DMS53 treated with DMSO at 0.1 percent for 48 hours (cell line): Measurements from ENCODE around the gene NEURL2.
"Not testable (repeated sequence)": the region's sequence is repeated elsewhere in the genome, so short reads cannot be mapped to it uniquely, and the experiment has no call there.

Source experiments
- DNase-seq: peaks from one replicate; lab custom pipeline; 2025; ENCODE audit not compliant: unreplicated experiment; lab: John Stamatoyannopoulos, UW

NEURL2 gene, protein sequence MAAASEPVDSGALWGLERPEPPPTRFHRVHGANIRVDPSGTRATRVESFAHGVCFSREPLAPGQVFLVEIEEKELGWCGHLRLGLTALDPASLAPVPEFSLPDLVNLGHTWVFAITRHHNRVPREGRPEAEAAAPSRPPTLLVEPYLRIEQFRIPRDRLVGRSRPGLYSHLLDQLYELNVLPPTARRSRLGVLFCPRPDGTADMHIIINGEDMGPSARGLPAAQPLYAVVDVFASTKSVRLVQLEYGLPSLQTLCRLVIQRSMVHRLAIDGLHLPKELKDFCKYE

DNA sequence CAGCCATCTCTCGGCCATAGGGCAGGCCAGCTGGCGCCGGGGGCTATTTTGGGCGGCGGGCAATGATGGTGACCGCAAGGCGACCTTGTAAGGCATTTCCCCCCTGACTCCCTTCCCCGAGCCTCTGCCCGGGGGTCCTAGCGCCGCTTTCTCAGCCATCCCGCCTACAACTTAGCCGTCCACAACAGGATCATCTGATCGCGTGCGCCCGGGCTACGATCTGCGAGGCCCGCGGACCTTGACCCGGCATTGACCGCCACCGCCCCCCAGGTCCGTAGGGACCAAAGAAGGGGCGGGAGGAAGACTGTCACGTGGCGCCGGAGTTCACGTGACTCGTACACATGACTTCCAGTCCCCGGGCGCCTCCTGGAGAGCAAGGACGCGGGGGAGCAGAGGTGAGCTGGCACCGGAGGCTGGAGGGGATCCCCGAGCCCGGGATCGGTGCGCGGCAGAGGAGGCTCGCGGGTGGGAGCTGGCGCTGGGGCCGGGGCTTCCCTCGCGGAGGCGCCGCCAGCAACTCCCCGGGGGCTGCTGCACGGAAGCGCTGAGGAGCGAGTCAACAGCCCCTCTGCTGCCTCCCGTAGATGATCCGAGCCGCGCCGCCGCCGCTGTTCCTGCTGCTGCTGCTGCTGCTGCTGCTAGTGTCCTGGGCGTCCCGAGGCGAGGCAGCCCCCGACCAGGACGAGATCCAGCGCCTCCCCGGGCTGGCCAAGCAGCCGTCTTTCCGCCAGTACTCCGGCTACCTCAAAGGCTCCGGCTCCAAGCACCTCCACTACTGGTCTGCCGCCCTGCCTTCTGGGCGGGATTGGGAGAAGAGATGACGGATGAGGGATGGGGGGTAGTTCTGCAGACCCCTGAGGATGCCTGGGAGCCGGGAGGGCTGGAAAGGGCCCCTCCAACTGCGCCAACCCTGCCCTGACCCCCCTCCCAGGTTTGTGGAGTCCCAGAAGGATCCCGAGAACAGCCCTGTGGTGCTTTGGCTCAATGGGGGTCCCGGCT lies at the start of gene NEURL2, which contains the start of gene CTSA:
Gene NEURL2 (minus strand): TSS at position 224 of the 999 bp plus-strand sequence. CDS start 217 bp downstream, at position 7.
Gene CTSA (plus strand): TSS at position 351 of the 999 bp plus-strand sequence. CDS start 234 bp downstream, at position 585.
- DNase-seq = peak; percentile 79

DNA sequence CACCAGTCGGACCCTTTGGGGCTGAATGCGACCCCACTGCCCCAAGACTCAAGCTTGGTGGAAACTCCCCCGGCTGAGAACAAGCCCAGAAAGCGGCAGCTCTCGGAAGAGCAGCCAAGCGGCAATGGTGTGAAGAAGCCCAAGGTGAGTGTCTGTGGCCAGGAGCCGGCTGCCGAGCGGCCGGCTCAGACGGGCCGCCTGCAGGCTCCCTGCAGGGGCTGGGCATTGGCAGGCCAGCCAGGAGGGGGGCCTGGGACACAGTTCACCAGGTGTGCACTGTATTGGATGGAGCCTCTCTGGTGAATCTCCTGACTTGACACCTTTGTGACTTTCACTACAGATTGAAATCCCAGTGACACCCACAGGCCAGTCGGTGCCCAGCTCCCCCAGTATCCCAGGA lies 49.5 kb upstream of the NEURL2 start:
- no peak for DNase-seq

DNA sequence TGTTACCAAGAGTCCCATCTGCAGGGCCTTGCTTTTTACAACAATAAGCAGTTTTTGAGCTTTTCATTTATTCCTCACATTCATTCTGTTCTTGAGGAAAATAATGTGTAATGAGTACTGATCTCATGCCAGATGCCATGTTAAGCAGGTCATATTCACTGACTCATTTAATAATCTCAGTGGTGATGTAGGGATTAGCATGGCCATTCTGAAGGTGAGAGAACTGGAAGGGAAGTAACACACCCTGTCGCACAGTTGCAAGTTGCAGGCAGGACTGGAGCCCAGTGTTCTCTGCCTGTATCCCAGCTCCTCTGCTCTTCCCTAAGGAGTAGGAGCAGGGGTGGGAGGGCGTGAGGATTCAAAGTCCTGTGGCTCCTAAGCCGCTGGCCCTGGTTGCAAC lies 49.0 kb upstream of the NEURL2 start:
- DNase-seq = no peak

DNA sequence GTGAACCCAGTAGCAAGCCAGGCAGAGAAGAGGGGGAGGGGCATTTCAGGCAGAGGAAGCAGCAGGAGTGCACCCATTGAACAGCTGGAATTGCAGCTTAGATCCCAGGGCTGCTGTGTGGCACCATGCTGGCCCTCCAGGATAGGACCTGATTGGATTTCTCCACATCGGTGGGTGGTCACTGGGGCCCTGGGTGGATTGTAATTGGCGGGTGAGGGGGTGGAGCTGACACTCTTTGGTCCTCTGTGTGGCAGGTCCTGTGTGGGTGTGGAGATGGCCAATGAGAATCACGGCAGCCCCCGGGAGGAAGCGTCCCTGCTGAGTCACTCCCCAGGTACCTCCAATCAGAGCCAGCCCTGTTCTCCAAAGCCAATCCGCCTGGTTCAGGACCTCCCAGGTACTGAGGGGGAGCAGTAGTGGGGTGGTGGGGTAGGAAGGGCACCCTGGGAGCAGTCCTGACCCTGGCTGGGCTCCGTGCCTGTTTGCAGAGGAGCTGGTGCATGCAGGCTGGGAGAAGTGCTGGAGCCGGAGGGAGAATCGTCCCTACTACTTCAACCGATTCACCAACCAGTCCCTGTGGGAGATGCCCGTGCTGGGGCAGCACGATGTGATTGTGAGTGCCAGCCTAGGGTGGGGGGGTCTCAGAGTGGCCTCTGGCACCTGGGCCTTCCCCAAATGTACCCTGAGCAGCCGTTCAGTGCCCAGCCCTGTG lies 47.9 kb upstream of the NEURL2 start:
- DNase-seq = no peak

DNA sequence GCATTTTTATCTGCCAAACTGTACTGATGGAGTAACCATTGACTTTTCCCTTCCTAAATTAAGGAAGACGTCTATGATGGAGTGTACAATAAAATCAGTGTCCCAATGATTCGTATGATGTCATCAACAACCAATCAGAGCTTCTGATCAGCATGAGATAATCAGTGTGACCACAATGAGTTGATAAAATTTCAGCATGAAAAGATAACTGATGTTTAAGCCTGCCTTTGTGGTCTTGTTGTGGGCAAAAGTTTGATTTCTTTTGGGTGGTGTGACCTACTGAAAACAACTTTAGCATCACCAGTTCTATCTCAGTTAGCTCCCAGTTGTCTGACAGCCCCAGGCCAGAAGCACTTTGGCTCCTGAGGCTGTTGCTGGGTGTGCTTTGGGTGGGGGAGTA lies 46.8 kb upstream of the NEURL2 start:
- no peak for DNase-seq

DNA sequence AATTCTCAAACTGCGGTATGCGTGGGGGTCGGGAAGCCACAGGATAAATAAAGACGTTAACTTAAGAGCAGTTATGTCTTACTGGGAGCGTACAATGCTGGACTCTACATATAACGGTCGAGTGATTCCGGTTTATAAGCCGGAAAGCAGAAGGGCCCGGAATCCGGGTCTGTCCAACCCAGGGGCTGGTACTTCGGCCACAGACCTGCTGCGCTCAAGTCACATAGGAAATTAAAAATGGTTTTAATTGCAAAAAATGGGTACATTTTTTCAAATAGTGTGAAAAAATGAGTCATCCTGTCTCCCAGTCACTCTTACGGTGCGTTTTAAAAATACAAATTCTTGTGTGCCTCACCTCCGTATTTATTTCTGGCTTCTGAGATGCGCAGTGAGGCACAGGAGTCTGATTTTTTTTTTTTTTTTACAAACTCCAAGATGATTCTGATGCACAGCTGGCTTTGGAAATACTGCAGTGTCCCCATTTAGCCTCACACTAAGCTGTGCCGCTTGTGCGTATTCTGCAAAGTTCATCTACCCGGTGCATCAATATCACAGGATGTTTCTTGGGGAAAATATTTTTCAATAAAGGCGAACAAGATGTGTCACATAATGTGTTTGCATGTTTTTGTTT lies 44.5 kb upstream of the NEURL2 start:
- no peak for DNase-seq

DNA sequence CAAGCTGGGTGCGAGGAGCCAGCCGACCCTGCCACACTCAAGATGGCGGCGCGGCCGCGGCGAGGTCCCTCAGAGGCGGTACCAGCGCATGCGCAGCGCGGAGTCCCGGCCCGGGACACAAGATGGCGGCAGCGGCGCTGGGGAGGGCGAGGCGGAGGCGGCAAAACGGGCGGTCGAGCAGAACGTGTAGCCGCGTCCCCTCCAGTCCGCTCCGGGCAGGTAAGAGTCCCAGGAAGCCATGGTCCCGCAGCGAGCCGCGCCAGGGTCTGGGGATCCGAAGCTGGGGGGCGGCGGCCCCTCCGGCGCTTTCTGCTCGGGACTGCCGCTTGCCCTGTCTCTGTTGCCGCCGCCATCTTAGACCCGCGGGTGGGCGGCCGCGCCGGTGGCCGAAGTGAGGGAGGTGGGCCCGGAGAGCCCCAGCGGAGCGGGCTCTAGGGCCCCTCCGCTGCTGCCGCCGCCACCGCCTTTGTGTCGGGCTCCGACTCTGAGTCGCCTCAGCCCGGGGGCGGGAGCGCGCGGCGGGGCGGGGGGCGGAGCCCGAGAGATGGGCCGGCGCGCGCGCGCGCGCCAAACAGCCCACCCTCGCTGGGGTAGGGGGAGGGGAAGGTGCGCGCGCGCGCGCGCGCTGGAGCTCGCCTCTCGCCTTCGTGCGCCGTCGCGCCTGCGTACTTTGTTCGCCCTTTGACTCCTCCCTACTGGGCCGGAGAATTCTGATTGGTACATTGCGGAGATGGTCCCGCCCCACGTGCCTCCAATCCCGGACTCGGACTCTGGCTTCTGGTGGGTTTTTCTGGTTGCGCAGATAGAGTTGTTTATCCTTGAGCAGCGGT lies 43.8 kb upstream of the NEURL2 start, which contains the start of gene PCIF1:
Gene PCIF1 (plus strand): TSS at position 98 of the 830 bp plus-strand sequence. CDS start 4,317 bp downstream, outside the sequence.
- peak; percentile 96 for DNase-seq

DNA sequence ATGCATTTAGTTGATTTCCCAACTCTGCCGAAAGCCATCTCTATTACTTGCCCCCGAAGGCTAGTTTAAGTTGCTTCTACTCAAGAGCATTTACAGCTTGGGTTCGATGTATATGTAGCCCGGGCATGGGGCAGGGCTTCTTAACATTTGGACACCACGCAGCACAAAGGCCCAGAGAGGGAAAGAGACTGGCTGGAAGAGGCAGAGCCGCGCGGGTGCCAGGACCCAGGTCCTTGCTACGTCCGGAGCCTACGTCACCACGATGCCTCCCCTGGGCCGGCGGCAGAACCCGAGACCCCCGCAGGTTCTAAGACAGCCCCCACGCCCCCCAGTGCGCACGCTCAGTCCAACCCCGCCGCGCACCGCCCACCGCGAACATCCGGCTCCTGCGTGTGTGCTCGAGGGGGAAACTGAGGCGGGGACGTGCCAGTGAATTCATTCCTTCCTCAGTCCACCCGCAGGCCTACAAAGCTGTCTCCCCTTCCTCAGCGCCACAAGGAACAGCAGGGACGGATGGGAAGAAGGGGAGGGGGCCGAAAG lies 43.1 kb upstream of the NEURL2 start:
- peak; percentile 61 for DNase-seq

DNA sequence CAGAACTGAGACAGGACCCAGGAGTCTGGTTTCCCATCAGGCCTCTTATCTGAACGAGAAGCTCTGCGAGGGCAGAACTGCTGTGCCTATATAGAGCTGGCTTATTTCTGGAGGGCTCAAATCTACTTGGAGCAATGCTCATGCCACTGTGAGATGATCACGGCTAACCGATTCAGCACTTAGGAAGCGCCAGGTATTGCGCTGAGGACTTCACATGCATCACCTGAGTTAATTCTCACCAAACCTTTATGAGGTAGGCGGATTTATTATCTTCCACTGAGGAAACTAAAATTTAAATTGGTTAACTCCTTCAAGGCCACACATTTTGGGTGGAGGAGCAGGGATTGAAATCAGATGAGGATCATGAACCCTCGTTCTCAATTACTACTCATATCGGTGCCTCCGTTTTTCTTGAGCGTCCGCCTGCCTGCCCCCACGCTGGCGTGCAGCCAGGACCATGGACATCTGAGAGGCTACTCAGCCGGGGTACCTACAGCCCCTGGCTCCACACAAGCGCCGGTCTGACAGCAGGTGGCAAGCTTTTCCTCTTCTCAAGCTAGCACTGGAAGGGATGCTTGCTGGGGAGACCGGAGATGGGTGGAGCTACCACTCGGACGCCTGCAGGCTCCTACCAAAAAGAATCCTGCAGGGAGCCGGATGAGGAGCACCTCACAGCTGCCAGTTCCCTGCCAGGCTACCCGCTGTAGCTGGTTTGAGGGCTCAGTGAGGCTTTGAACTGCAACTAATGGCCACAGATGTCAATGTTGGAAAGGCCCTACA lies 42.4 kb upstream of the NEURL2 start:
- peak; percentile 87 for DNase-seq

DNA sequence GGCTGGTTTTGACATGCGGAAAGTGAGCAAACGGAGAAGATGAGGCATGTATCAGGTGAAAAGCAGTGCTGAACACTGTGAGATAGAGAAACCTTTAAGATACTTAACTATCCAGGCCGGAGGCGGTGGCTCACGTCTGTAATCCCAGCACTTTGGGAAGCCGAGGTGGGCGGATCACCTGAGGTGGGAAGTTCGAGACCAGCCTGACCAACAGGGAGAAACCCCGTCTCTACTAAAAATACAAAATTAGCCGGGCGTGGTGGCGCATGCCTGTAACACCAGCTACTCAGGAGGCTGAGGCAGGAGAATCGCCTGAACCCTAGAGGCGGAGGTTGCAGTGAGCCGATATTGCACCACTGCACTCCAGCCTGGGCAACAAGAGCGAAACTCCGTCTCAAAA lies 40.7 kb upstream of the NEURL2 start:
- DNase-seq = not testable (repeated sequence)

DNA sequence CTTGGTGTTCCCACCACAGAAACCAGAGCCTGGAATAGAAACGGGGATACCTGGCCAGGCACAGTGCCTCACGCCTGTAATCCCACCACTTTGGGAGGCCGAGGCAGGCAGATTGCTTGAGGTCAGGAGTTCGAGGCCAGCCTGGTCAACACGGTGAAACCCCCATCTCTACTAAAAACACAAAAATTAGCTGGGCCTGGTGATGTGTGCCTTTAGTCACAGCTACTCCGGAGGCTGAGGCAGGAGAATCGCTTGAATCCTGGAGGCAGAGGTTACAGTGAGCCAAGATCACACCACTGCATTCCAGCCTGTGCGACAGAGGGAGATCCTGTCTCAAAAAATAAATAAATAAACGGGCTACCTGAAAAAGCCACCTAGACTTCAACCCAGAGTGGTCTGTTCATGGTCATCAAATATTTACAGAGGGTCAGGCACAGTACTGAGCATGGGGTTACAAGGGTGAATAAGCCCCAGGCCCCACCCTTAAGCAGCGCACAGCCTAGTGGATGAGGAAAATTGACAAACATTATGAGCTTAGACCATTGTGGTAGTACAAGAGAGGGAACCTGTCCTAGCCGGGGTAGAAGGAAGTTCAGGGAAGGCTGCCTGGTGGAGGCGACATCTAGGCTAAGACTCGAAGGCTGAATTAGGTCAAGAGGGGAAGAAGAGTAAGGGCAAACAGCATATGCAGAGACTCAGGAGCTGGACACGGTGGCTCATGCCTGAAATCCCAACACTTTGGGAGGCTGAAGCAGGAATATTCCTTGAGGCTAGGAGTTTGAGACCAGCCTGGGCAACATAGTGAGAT lies 36.3 kb upstream of the NEURL2 start:
- no peak for DNase-seq

DNA sequence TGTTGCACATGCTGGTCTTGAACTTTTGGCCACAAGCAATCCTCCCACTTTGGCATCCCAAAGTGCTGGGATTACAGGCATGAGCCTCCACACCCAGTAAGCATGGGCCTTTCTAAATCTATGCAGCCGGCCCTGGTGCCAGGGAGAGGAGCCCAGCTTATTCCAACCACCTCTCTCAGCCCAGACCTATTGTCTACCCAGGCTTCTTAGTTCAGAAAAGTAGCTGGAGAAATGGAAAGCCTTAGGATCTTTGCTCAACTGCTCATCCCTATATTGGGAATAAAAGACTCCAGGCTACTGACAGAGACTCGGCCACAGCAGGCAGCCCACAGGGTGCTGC lies 35.7 kb upstream of the NEURL2 start:
- no peak for DNase-seq

DNA sequence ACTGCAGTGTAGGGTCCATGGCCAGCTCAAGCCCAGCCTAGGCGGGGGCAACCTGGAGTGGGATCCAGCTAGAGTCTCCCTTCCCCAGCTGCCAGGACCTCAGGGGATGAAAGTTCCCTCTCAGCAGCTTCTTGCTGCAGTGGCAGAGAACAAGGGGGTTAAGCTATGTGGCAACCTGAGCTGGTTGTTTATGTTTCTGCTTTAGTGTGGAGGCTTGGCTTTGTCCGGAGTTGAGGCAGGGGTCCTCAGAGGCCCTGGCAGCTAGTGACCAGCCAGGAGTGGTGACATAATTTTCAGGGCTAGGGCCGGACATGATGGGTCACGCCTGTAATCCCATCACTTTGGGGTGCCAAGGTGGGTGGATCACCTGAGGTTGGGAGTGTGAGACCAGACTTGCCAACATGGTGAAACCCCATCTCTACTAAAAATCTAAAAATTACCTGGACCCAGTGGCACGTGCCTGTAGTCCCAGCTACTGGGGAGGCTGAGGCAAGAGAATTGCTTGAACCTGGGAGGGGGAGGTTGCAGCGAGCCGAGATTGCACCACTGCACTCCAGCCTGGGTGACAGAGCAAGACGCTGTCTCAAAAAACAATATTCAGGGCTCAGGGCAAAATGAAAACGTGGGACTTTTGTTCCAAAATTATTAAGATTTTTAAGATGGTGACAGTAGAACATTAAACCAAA lies 35.0 kb upstream of the NEURL2 start:
- DNase-seq = no peak

DNA sequence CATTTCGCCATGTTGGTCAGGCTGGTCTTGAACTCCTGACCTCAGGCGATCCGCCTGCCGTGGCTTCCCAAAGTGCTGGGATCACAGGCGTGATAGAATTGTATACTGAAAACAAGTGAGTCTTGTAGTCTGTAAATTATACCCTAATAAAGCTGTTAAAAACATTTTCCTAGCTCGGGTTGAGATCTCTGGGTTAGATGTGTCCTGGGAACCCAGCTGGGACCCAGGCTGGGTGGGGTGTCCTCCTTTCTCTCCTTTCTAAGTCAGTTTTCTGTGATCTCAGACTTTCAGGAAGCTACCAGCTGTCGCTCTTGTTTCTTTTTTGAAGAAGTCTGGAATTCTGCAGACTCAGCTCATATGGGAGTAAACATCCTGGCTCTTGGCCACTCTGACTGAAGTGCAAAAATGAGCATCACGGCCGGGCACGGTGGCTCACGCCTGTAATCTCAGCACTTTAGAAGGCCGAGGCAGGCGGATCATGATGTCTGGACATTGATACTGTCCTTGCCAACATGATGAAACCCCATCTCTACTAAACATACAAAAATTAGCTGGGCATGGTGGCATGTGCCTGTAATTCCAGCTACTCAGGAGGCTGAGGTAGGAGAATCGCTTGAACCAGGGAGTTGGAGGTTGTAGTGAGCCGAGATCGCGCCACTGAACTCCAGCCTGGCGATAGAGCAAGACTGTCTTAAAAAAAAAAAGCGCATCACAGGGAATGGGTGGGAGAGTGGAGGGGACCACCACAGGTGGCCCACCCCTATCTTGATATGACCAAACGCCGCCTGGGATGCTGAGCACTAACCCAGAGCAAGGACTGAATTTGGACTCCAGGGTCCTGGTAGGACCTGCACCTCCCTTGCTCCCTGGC lies 33.6 kb upstream of the NEURL2 start:
- peak; percentile 32 for DNase-seq

DNA sequence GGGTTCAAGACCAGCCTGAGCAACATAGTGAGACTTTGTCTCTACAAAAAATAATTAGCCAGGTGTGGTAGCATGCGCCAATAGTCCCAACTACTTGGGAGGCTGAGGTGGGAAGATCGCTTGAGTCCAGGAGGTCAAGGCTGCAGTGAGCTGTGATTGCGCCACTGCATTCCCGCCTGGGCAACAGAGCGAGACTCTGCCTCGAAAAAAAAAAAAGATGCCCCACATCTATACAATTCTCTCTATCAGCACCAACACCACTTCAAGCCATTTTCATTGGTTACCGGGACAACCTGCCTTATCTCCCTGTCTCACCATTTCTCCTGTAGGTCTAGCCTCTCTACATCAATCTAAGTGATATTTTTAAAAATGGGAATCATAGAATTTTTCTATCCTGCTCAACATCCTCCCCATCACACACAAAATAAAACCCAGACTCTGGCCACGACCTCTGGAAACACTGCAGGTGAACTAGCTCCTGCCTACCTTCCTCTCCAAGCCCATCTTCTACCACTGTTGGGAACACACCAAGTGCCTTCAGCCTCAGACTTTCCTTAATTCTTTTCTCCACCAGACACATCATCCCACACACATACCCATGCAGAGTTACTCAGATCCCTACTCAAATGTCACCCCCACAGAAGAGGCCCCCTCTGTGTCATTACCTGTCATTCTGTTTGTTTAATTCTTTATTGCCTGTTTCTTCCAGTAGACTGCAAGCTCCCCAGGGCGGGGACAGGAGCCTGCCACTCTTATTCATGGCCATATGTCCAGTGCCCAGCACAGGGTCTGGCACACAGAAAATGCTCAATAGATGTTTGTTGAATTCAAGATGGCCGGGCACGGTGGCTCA lies 30.6 kb upstream of the NEURL2 start:
- DNase-seq = no peak
